Activated CD4-positive, alpha-beta T cell treated with anti-CD3 and anti-CD28 coated beads, Interleukin-2, Interleukin-4, amounts not matched to agents 100 ng/mL and 50 ng/mL, durations not matched to agents 16 hours and 8 hours (primary cell): ENCODE data around the gene ECT2.
"Not testable (repeated sequence)": the region's sequence is repeated elsewhere in the genome, so short reads cannot be mapped to it uniquely, and the experiment has no call there.

Experiments
- DNase-seq: peaks from one replicate; pipeline ENCODE4 v3.0.0-alpha.2; 2020; ENCODE audit warnings: low spot score

The ECT2 gene

GRCh38 chr3:172750368-172751174, at the start of gene ECT2:
TSS of gene ECT2 (plus strand) at chr3:172750726. CDS start at chr3:172754531, 3,805 bp downstream.
- DNase-seq = peak; percentile 99

GRCh38 chr3:172700936-172701455, 49.5 kb upstream of the ECT2 start:
- no peak for DNase-seq

- no peak for DNase-seq
Measured at GRCh38 chr3:172701751-172702150, 48.8 kb upstream of the ECT2 start.

- no peak for DNase-seq
Measured at GRCh38 chr3:172702256-172702655, 48.3 kb upstream of the ECT2 start.

GRCh38 chr3:172702731-172703130, 47.8 kb upstream of the ECT2 start:
- not testable (repeated sequence) for DNase-seq

- DNase-seq = no peak
Measured at GRCh38 chr3:172704001-172704400, 46.5 kb upstream of the ECT2 start.

GRCh38 chr3:172705170-172705569, 45.4 kb upstream of the ECT2 start:
- DNase-seq = no peak

- DNase-seq = no peak
Measured at GRCh38 chr3:172707030-172707429, 43.5 kb upstream of the ECT2 start.

GRCh38 chr3:172707967-172708366, 42.6 kb upstream of the ECT2 start:
- no peak for DNase-seq

- no peak for DNase-seq
Measured at GRCh38 chr3:172708921-172709773, 41.4 kb upstream of the ECT2 start.

- no peak for DNase-seq
Measured at GRCh38 chr3:172709774-172710663, 40.5 kb upstream of the ECT2 start.

- peak; percentile 92 for DNase-seq
Measured at GRCh38 chr3:172710664-172711453, 39.7 kb upstream of the ECT2 start, which contains the start of gene NCEH1. TSS of gene NCEH1 (minus strand) at chr3:172711067. CDS start at chr3:172710984, 83 bp downstream.

- no peak for DNase-seq
Measured at GRCh38 chr3:172711454-172711795, 39.1 kb upstream of the ECT2 start.

- DNase-seq = no peak
Measured at GRCh38 chr3:172713316-172713715, 37.2 kb upstream of the ECT2 start.

GRCh38 chr3:172716476-172716875, 34.0 kb upstream of the ECT2 start:
- no peak for DNase-seq

GRCh38 chr3:172717493-172718088, 32.9 kb upstream of the ECT2 start:
- no peak for DNase-seq

GRCh38 chr3:172722536-172723040, 27.9 kb upstream of the ECT2 start:
- not testable (repeated sequence) for DNase-seq

GRCh38 chr3:172726380-172726779, 24.1 kb upstream of the ECT2 start:
- no peak for DNase-seq

- no peak for DNase-seq
Measured at GRCh38 chr3:172735014-172735413, 15.5 kb upstream of the ECT2 start.

GRCh38 chr3:172739462-172739861, 11.1 kb upstream of the ECT2 start:
- no peak for DNase-seq
